GM12878 (cell line): ENCODE results near the gene LMBR1. TPM values are rescaled to one million over a fixed set of nuclear protein-coding genes. Genes with fewer than 3 reads are reported as not detected.

ENCODE experiments used
- ATAC-seq: fragments of 200-7000 bp; cut with Tn5 transposase; 3 replicates; pipeline ENCODE4 v1.9.1; 2020; ENCODE audit warnings: mild to moderate bottlenecking, moderate library complexity
- BruUV-seq: library from RNA; stranded (reverse); fragments of 400-500 nt; replicated peaks from 2 replicates; lab custom pipeline; 2021; lab: Mats Ljungman, UMichigan
- CTCF ChIA-PET: fragments of 300-600 bp; sonication (Branson Sonifier 250); formaldehyde crosslinking; extraction: SDS; loops from one replicate; lab custom pipeline; 2021; ENCODE audit warnings: inconsistent platforms; lab: Yijun Ruan, JAX
- POLR2A ChIA-PET: fragments of 350-600 bp; formaldehyde crosslinking; extraction: SDS; loops from one replicate; lab custom pipeline; 2021; ENCODE audit warnings: inconsistent platforms; lab: Charles Lee
- RAD21 ChIA-PET: fragments of 300-600 bp; sonication (Branson Sonifier 250); formaldehyde crosslinking; loops from one replicate; lab custom pipeline; 2023; ENCODE audit warnings: antibody characterized with exemption; ENCODE audit not compliant: unreplicated experiment; lab: Charles Lee
- SMC1A ChIA-PET: fragments of 300-600 bp; sonication (Branson Sonifier 250); formaldehyde crosslinking; loops from one replicate; lab custom pipeline; 2023; ENCODE audit not compliant: unreplicated experiment, uncharacterized antibody; lab: Charles Lee
- DNase-seq: peaks from one replicate; pipeline ENCODE4 v3.0.0-alpha.2; 2011; ENCODE audit warnings: low read depth, low spot score
- FAIRE-seq: peaks from 3 replicates; lab custom pipeline; 2011; peaks lifted over from hg19 to GRCh38; lab: Jason Lieb, UNC
- H2AFZ ChIP-seq: 2 replicates; pipeline ENCODE4 v1.6.0; 2011; ENCODE audit warnings: low read depth, low read length, control low read depth; ENCODE audit not compliant: control insufficient read depth
- H3K27ac ChIP-seq: 2 replicates; pipeline ENCODE4 v1.5.1; 2011; ENCODE audit warnings: control low read depth; ENCODE audit not compliant: control insufficient read depth, insufficient read depth
- H3K27me3 ChIP-seq, 2 experiments: replicated peaks in 1 of 2; 2 replicates each; pipeline versions ENCODE4 v1.6.0 to v1.6.1; 2011; ENCODE audit warnings: low read length in 1 of 2; ENCODE audit not compliant: control insufficient read depth in 2 of 2, insufficient read depth in 2 of 2
- H3K36me3 ChIP-seq, 2 experiments: 2 replicates each; pipeline ENCODE4 v1.5.1; 2011; ENCODE audit warnings: low read length in 1 of 2; ENCODE audit not compliant: control insufficient read depth in 2 of 2, insufficient read depth in 2 of 2
- H3K4me1 ChIP-seq: 2 replicates; pipeline ENCODE4 v1.6.1; 2011; ENCODE audit warnings: mild to moderate bottlenecking, low read length, moderate library complexity, mixed read lengths; ENCODE audit not compliant: control insufficient read depth, insufficient read depth
- H3K4me2 ChIP-seq: 2 replicates; pipeline ENCODE4 v1.6.0; 2011; ENCODE audit warnings: control low read depth; ENCODE audit not compliant: control insufficient read depth, insufficient read depth
- H3K4me3 ChIP-seq: fragments of 200-600 bp; sonication (generic); 2 replicates; pipeline ENCODE4 v1.5.1; 2016
- H3K79me2 ChIP-seq: 2 replicates; pipeline ENCODE4 v1.6.0; 2011; ENCODE audit warnings: low read length; ENCODE audit not compliant: control insufficient read depth, insufficient read depth
- H3K9ac ChIP-seq: 2 replicates; pipeline ENCODE4 v1.8.0; 2011; ENCODE audit warnings: low read length, control low read depth, mixed read lengths; ENCODE audit not compliant: control insufficient read depth, insufficient read depth
- H3K9me3 ChIP-seq: replicated peaks from 3 replicates; pipeline ENCODE4 v1.5.1; 2011; ENCODE audit warnings: mild to moderate bottlenecking, low read length; ENCODE audit not compliant: control insufficient read depth, insufficient read depth
- H4K20me1 ChIP-seq: 2 replicates; pipeline ENCODE4 v1.6.0; 2011; ENCODE audit not compliant: control insufficient read depth, insufficient read depth
- CBX3 ChIP-seq: fragments of 200-600 bp; sonication (generic); IDR thresholded peaks from 2 replicates; pipeline ENCODE4 v1.6.1; 2016; ENCODE audit warnings: low read depth, borderline replicate concordance
- EZH2 ChIP-seq: IDR thresholded peaks from 2 replicates; pipeline ENCODE4 v1.6.1; 2012; ENCODE audit warnings: low read depth, mild to moderate bottlenecking, control low read depth, inconsistent platforms, low read length, borderline replicate concordance; ENCODE audit not compliant: control insufficient read depth
- GATAD2B ChIP-seq: fragments of 450-650 bp; conservative IDR thresholded peaks from 2 replicates; pipeline ENCODE4 v1.6.1; 2017; ENCODE audit warnings: low read depth, mild to moderate bottlenecking, moderate library complexity
- KAT2A ChIP-seq: conservative IDR thresholded peaks from 2 replicates; pipeline ENCODE4 v1.6.1; 2011; ENCODE audit warnings: low read depth, low read length; ENCODE audit not compliant: control insufficient read depth
- NR2F1 ChIP-seq: fragments of 450-650 bp; conservative IDR thresholded peaks from 2 replicates; pipeline ENCODE4 v1.6.1; 2017; ENCODE audit warnings: mild to moderate bottlenecking
- POLR2AphosphoS5 ChIP-seq: IDR thresholded peaks from 2 replicates; pipeline ENCODE4 v1.6.1; 2011; ENCODE audit warnings: mild to moderate bottlenecking, low read length, inconsistent platforms
- SUZ12 ChIP-seq: fragments of 200-600 bp; sonication (generic); IDR thresholded peaks from one replicate; pipeline ENCODE4 v1.6.1; 2018; ENCODE audit warnings: antibody characterized with exemption, mild to moderate bottlenecking; ENCODE audit not compliant: unreplicated experiment
- ZBTB33 ChIP-seq: fragments of 450-650 bp; IDR thresholded peaks from 2 replicates; pipeline ENCODE4 v1.6.1; 2017; ENCODE audit warnings: mild to moderate bottlenecking
- WGBS: methylation state at CpG from one replicate; pipeline ENCODE4 v1.1.6; 2016; ENCODE audit warnings: low lambda C conversion rate; ENCODE audit not compliant: insufficient replicate concordance, insufficient coverage; ENCODE audit errors: missing lambda C conversion rate; 5-methylcytosine and 5-hydroxymethylcytosine counted together
- in situ Hi-C: fragments of 300-500 bp; cut with MboI; formaldehyde crosslinking; loops from 9 replicates; pipeline ENCODE4 v1.14.3; 2018; ENCODE audit warnings: mixed read lengths
- intact Hi-C: fragments of 100-400 bp; cut with micrococcal nuclease; formaldehyde crosslinking; loops from one replicate; pipeline ENCODE4 v1.14.2; 2022; ENCODE audit not compliant: unreplicated experiment
- polyA plus RNA-seq, 11 experiments: library from polyadenylated mRNA; depleted of rRNA in 4 of 11; unstranded in 6 of 11; stranded (reverse) in 5 of 11; fragments of >200 nt; fragmentation: Nextera tagmentation in 4 of 11; fragmentation: Illumina TruSeq in 1 of 11; extraction: Ambion mirVana in 4 of 11; extraction: Trizol in 1 of 11; gene quantifications; 1 replicate in 1 of 11; 2 replicates in 10 of 11; pipeline versions ENCODE4 v1.2.1 to v1.2.3, GENCODE V29; 2011 to 2016; ENCODE audit warnings: inconsistent platforms in 2 of 11, missing spikeins in 2 of 11, low read depth in 1 of 11
- total RNA-seq, 4 experiments: library from RNA; depleted of rRNA in 3 of 4; stranded (reverse); fragments of >200 nt in 3 of 4; fragmentation: Illumina TruSeq in 1 of 4; extraction: Trizol in 1 of 4; gene quantifications; 2 replicates each; pipeline versions ENCODE4 v1.2.1 to v1.2.3, GENCODE V29; 2013 to 2021
- TF ChIP-seq, protein P1 (sequence below): IDR thresholded peaks from 2 replicates; pipeline ENCODE4 v1.6.1; 2012; ENCODE audit warnings: improper control_type of control experiment, low read depth, low read length; ENCODE audit not compliant: insufficient replicate concordance
- TF ChIP-seq, protein P2 (sequence below): fragments of 450-650 bp; IDR thresholded peaks from 2 replicates; pipeline ENCODE4 v1.6.1; 2017; ENCODE audit warnings: mild to moderate bottlenecking, moderate library complexity

The LMBR1 gene
- total and polyA plus RNA-seq, 10 of the 15 experiments (the other 5 are each of a cell fraction or from before 2014, with no cell fraction given): 4.0 to 63.5 (median 28.8) TPM

- no peaks in the 10 kb centered on the region for H3K79me2 ChIP-seq
- WGBS: 45% methylated on average over 2 of the region's 2 CpGs
- no peak for ATAC-seq
- ChIA-PET SMC1A (no interaction called here), CTCF (no interaction called here), RAD21 (no interaction called here), POLR2A (interaction anchor here (0.6 kb wide), 1 partner anchor 506 kb away, joined by 3 read pairs; no protein-coding TSS in a partner anchor)
- H3K36me3 ChIP-seq: no peaks in the 10 kb centered on the region
- FAIRE-seq: no peak
- no peak overlapping the region for H3K4me2 ChIP-seq
- H3K27me3 ChIP-seq: no peaks in the 10 kb centered on the region
- no peak overlapping the region for H3K9ac ChIP-seq
- H2AFZ ChIP-seq: no peak overlapping the region
- BruUV-seq: no TSS peak
- in situ Hi-C loops (no loop called here), intact Hi-C loops (no loop called here)
- no peak for DNase-seq
- H4K20me1 ChIP-seq: no peaks in the 10 kb centered on the region
- H3K9me3 ChIP-seq: peaks cover 7% of the 10 kb centered on the region; the same call in 2 of the 3 replicates
- H3K4me3 ChIP-seq: no peak overlapping the region
- no peaks in the 10 kb centered on the region for H3K4me1 ChIP-seq
- H3K27ac ChIP-seq: no peak overlapping the region
- TF ChIP-seq, protein P1, sequence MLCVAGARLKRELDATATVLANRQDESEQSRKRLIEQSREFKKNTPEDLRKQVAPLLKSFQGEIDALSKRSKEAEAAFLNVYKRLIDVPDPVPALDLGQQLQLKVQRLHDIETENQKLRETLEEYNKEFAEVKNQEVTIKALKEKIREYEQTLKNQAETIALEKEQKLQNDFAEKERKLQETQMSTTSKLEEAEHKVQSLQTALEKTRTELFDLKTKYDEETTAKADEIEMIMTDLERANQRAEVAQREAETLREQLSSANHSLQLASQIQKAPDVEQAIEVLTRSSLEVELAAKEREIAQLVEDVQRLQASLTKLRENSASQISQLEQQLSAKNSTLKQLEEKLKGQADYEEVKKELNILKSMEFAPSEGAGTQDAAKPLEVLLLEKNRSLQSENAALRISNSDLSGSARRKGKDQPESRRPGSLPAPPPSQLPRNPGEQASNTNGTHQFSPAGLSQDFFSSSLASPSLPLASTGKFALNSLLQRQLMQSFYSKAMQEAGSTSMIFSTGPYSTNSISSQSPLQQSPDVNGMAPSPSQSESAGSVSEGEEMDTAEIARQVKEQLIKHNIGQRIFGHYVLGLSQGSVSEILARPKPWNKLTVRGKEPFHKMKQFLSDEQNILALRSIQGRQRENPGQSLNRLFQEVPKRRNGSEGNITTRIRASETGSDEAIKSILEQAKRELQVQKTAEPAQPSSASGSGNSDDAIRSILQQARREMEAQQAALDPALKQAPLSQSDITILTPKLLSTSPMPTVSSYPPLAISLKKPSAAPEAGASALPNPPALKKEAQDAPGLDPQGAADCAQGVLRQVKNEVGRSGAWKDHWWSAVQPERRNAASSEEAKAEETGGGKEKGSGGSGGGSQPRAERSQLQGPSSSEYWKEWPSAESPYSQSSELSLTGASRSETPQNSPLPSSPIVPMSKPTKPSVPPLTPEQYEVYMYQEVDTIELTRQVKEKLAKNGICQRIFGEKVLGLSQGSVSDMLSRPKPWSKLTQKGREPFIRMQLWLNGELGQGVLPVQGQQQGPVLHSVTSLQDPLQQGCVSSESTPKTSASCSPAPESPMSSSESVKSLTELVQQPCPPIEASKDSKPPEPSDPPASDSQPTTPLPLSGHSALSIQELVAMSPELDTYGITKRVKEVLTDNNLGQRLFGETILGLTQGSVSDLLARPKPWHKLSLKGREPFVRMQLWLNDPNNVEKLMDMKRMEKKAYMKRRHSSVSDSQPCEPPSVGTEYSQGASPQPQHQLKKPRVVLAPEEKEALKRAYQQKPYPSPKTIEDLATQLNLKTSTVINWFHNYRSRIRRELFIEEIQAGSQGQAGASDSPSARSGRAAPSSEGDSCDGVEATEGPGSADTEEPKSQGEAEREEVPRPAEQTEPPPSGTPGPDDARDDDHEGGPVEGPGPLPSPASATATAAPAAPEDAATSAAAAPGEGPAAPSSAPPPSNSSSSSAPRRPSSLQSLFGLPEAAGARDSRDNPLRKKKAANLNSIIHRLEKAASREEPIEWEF: no peak
- TF ChIP-seq GATAD2B (no peak), POLR2AphosphoS5 (no peak), ZBTB33 (no peak), NR2F1 (no peak), CBX3 (no peak), SUZ12 (no peak), EZH2 (no peak), KAT2A (no peak)
- TF ChIP-seq, protein P2, sequence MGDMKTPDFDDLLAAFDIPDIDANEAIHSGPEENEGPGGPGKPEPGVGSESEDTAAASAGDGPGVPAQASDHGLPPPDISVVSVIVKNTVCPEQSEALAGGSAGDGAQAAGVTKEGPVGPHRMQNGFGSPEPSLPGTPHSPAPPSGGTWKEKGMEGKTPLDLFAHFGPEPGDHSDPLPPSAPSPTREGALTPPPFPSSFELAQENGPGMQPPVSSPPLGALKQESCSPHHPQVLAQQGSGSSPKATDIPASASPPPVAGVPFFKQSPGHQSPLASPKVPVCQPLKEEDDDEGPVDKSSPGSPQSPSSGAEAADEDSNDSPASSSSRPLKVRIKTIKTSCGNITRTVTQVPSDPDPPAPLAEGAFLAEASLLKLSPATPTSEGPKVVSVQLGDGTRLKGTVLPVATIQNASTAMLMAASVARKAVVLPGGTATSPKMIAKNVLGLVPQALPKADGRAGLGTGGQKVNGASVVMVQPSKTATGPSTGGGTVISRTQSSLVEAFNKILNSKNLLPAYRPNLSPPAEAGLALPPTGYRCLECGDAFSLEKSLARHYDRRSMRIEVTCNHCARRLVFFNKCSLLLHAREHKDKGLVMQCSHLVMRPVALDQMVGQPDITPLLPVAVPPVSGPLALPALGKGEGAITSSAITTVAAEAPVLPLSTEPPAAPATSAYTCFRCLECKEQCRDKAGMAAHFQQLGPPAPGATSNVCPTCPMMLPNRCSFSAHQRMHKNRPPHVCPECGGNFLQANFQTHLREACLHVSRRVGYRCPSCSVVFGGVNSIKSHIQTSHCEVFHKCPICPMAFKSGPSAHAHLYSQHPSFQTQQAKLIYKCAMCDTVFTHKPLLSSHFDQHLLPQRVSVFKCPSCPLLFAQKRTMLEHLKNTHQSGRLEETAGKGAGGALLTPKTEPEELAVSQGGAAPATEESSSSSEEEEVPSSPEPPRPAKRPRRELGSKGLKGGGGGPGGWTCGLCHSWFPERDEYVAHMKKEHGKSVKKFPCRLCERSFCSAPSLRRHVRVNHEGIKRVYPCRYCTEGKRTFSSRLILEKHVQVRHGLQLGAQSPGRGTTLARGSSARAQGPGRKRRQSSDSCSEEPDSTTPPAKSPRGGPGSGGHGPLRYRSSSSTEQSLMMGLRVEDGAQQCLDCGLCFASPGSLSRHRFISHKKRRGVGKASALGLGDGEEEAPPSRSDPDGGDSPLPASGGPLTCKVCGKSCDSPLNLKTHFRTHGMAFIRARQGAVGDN: no peak
These were observed 263.1 kb downstream of the LMBR1 start for GRCh38 chr7:156629873-156630272.
